A549 (cell line): ENCODE results near the gene CLECL1.

Experiments
- EHMT2 ChIP-seq: fragments of 200-600 bp; sonication (generic); IDR thresholded peaks from 2 replicates; pipeline ENCODE4 v1.6.1; 2016; ENCODE audit warnings: antibody characterized with exemption, low read depth, mild to moderate bottlenecking, moderate library complexity
- MAFK ChIP-seq: fragments of 450-650 bp; IDR thresholded peaks from 2 replicates; pipeline ENCODE4 v1.6.1; 2014; ENCODE audit not compliant: partially characterized antibody
- POLR2A ChIP-seq: IDR thresholded peaks from 2 replicates; pipeline ENCODE4 v1.6.1; 2012; ENCODE audit warnings: mild to moderate bottlenecking, low read length
- RFX5 ChIP-seq: fragments of 450-650 bp; IDR thresholded peaks from 2 replicates; pipeline ENCODE4 v1.7.1; 2014; ENCODE audit warnings: antibody characterized with exemption, mild to moderate bottlenecking, moderate library complexity
- ZFP36 ChIP-seq: fragments of 450-650 bp; IDR thresholded peaks from 2 replicates; pipeline ENCODE4 v1.6.1; 2014; ENCODE audit warnings: borderline replicate concordance; ENCODE audit not compliant: partially characterized antibody
- TF ChIP-seq, protein P1 (sequence below): fragments of >200 bp; sonication (Bioruptor Twin); formaldehyde crosslinking; IDR thresholded peaks from 3 replicates; pipeline ENCODE4 v1.5.1; 2016
- TF ChIP-seq, protein P2 (sequence below): fragments of 450-650 bp; IDR thresholded peaks from 2 replicates; pipeline ENCODE4 v1.6.1; 2014; ENCODE audit warnings: antibody characterized with exemption

DNA sequence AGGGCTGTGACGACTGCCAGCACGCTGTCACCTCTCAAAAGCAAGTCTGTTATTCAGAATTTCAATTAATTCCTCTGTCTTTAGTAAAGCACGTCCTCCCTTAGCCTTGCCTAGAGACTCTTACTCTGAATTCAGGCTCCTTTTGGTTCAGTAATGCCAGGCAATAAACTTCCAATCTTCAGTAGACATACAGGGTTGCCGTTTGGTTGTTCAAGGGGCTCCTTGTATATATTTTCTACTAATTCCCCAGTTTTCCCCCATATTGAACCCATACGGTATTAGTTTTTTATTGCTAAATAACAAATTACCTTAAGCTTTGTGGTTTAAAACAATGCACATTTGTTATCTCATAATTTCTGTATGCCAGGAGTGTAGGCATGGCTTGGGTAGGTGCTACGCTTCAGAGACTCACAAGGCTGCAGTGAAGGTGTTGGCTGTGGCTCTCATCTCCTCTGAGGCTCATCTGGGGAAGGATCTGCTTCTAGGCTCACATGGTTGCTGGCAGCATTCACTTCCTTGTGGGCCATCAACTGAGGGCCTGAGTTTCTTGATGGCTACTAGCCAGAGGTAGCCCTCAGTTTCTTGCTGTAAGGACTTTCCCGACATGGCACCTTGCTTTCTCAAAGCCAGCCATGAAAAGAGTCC lies 7.3 kb upstream of the CLECL1 start:
- TF ChIP-seq RFX5 (no peak), EHMT2 (no peak), POLR2A (no peak), ZFP36 (no peak), MAFK (no peak)
- TF ChIP-seq, protein P1, sequence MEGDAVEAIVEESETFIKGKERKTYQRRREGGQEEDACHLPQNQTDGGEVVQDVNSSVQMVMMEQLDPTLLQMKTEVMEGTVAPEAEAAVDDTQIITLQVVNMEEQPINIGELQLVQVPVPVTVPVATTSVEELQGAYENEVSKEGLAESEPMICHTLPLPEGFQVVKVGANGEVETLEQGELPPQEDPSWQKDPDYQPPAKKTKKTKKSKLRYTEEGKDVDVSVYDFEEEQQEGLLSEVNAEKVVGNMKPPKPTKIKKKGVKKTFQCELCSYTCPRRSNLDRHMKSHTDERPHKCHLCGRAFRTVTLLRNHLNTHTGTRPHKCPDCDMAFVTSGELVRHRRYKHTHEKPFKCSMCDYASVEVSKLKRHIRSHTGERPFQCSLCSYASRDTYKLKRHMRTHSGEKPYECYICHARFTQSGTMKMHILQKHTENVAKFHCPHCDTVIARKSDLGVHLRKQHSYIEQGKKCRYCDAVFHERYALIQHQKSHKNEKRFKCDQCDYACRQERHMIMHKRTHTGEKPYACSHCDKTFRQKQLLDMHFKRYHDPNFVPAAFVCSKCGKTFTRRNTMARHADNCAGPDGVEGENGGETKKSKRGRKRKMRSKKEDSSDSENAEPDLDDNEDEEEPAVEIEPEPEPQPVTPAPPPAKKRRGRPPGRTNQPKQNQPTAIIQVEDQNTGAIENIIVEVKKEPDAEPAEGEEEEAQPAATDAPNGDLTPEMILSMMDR: no peak
- TF ChIP-seq, protein P2, sequence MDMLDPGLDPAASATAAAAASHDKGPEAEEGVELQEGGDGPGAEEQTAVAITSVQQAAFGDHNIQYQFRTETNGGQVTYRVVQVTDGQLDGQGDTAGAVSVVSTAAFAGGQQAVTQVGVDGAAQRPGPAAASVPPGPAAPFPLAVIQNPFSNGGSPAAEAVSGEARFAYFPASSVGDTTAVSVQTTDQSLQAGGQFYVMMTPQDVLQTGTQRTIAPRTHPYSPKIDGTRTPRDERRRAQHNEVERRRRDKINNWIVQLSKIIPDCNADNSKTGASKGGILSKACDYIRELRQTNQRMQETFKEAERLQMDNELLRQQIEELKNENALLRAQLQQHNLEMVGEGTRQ: no peak
